ENCODE data around the gene PEAR1.

- TF ChIP-seq FOXK2 (IDR thresholded peaks at IDR 0.05), result no peak
- TF ChIP-seq FOXA1 (IDR thresholded peaks at IDR 0.05), result no peak
- no peak for TF ChIP-seq LEF1 (IDR thresholded peaks at IDR 0.05; ENCODE audit: borderline replicate concordance)
- no peak for TF ChIP-seq ARNT (IDR thresholded peaks at IDR 0.05)
- no peak for TF ChIP-seq PKNOX1 (IDR thresholded peaks at IDR 0.05)
- no peak for TF ChIP-seq SP1 (IDR thresholded peaks at IDR 0.05)
- TF ChIP-seq BHLHE40 (IDR thresholded peaks at IDR 0.05; ENCODE audit: borderline replicate concordance), result no peak
- TF ChIP-seq TARDBP (IDR thresholded peaks at IDR 0.05), result no peak
- TF ChIP-seq FOXM1 (IDR thresholded peaks at IDR 0.05; ENCODE audit: borderline replicate concordance), result no peak
- no peak for TF ChIP-seq ELF4 (IDR thresholded peaks at IDR 0.05)
- no peak for TF ChIP-seq CTBP1 (IDR thresholded peaks at IDR 0.05; ENCODE audit: borderline replicate concordance)
- TF ChIP-seq HDGF (IDR thresholded peaks at IDR 0.05; ENCODE audit: borderline replicate concordance), result no peak
- no peak for TF ChIP-seq ZNF384 (IDR thresholded peaks at IDR 0.05)
- TF ChIP-seq L3MBTL2 (conservative IDR thresholded peaks at IDR 0.05), result no peak
Observed at GRCh38 chr1:156881663-156882062, 11.9 kb upstream of the PEAR1 start.
